ENCODE measurements around the gene HOXC9.

The HOXC9 gene

DNA sequence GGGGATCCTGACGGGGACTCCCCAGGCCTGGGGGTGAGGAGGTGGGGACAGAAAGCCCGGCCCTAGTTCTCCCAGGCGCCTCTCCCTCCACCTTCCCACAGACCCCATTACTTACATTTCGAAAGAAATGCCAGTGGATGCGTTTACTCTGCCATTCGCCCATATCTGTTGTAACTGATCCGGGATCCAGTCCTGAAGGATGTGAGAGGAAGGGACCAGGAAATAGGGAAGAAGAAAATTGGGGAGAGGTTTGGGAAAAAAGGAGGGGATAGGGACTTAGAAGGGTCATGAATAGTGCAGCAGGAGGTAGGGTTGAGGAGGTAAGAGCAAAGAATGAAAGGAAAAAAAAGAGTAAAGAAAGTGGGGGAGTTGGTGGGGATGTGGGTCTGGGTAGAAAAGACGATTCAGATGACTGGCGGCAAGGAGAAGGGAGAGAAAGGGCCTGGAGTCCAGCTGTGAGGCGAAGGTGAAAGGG, 44.1 kb upstream of the HOXC9 start:
- H3K27me3 ChIP-seq (ENCODE audit: insufficient read depth, low read length), result no peaks in the 10 kb centered on the region; the same call in 1 of the 2 replicates
- H3K79me2 ChIP-seq (ENCODE audit: insufficient read depth, low read length), result no peaks in the 10 kb centered on the region
- no peak overlapping the region for H2AFZ ChIP-seq (ENCODE audit: low read length)
- H3F3A ChIP-seq (ENCODE audit: insufficient read depth, low read length), result no peaks in the 10 kb centered on the region
- H3K36me3 ChIP-seq (ENCODE audit: insufficient read depth, low read length), result no peaks in the 10 kb centered on the region
- no peak overlapping the region for H3K27ac ChIP-seq (ENCODE audit: low read depth, low read length, poor library complexity, severe bottlenecking)
- H3K4me1 ChIP-seq (ENCODE audit: insufficient read depth, low read length, severe bottlenecking), result no peaks in the 10 kb centered on the region
- no peak overlapping the region for H3K4me2 ChIP-seq (ENCODE audit: low read length)
- no peaks in the 10 kb centered on the region for H3K9me2 ChIP-seq (ENCODE audit: low read depth, low read length)
- H3K9me3 ChIP-seq (ENCODE audit: low read length), result no peaks in the 10 kb centered on the region
- TF ChIP-seq, protein P1, sequence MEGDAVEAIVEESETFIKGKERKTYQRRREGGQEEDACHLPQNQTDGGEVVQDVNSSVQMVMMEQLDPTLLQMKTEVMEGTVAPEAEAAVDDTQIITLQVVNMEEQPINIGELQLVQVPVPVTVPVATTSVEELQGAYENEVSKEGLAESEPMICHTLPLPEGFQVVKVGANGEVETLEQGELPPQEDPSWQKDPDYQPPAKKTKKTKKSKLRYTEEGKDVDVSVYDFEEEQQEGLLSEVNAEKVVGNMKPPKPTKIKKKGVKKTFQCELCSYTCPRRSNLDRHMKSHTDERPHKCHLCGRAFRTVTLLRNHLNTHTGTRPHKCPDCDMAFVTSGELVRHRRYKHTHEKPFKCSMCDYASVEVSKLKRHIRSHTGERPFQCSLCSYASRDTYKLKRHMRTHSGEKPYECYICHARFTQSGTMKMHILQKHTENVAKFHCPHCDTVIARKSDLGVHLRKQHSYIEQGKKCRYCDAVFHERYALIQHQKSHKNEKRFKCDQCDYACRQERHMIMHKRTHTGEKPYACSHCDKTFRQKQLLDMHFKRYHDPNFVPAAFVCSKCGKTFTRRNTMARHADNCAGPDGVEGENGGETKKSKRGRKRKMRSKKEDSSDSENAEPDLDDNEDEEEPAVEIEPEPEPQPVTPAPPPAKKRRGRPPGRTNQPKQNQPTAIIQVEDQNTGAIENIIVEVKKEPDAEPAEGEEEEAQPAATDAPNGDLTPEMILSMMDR (IDR thresholded peaks at IDR 0.05; ENCODE audit: low read length), result no peak
- no peak for TF ChIP-seq EZH2 (IDR thresholded peaks at IDR 0.05; ENCODE audit: borderline replicate concordance, low read length)
- no peak overlapping the region for H3K9ac ChIP-seq (ENCODE audit: low read length)
- H3K4me3 ChIP-seq (ENCODE audit: low read depth, low read length, poor library complexity, severe bottlenecking), result no peak overlapping the region
- H4K20me1 ChIP-seq (ENCODE audit: insufficient read depth, low read length), result no peaks in the 10 kb centered on the region

DNA sequence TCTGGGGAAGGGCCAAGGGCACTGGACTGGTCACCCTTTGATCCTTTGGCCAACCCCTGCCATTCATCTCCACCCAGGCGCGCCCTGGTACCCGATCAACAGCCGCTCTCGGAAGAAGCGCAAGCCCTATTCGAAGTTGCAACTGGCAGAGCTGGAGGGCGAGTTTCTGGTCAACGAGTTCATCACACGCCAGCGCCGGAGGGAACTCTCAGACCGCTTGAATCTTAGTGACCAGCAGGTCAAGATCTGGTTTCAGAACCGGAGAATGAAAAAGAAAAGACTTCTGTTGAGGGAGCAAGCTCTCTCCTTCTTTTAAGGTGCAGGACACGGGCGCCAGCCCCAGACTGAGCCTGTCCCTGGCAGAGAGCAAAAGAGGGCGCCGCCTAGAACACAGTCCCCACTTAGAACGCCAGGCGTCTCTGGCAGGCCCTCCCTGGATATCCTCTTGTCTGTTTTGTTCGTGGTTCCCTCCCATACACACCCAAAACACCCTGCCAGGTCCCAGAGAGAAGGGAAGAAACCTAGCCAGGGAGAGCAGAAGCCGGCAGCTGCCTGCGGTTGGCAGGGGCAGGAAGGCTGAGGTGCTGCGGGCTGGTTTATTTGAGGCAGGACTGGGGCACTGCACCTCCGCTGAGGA, 43.6 kb upstream of the HOXC9 start:
- Histone ChIP-seq H3K4me1 (ENCODE audit: insufficient read depth, low read length, severe bottlenecking) (no peaks in the 10 kb centered on the region), H4K20me1 (ENCODE audit: insufficient read depth, low read length) (no peaks in the 10 kb centered on the region), H3K36me3 (ENCODE audit: insufficient read depth, low read length) (no peaks in the 10 kb centered on the region), H3K79me2 (ENCODE audit: insufficient read depth, low read length) (no peaks in the 10 kb centered on the region), H3F3A (ENCODE audit: insufficient read depth, low read length) (no peaks in the 10 kb centered on the region), H3K27me3 (ENCODE audit: insufficient read depth, low read length) (no peaks in the 10 kb centered on the region; the same call in 1 of the 2 replicates), H2AFZ (ENCODE audit: low read length) (no peak overlapping the region), H3K4me2 (ENCODE audit: low read length) (no peak overlapping the region), H3K9me2 (ENCODE audit: low read depth, low read length) (no peaks in the 10 kb centered on the region), H3K9me3 (ENCODE audit: low read length) (no peaks in the 10 kb centered on the region), H3K9ac (ENCODE audit: low read length) (no peak overlapping the region), H3K27ac (ENCODE audit: low read depth, low read length, poor library complexity, severe bottlenecking) (no peak overlapping the region), H3K4me3 (ENCODE audit: low read depth, low read length, poor library complexity, severe bottlenecking) (no peak overlapping the region)
- TF ChIP-seq, protein P1 (IDR thresholded peaks at IDR 0.05; ENCODE audit: low read length), result no peak
- TF ChIP-seq EZH2 (IDR thresholded peaks at IDR 0.05; ENCODE audit: borderline replicate concordance, low read length), result no peak

DNA sequence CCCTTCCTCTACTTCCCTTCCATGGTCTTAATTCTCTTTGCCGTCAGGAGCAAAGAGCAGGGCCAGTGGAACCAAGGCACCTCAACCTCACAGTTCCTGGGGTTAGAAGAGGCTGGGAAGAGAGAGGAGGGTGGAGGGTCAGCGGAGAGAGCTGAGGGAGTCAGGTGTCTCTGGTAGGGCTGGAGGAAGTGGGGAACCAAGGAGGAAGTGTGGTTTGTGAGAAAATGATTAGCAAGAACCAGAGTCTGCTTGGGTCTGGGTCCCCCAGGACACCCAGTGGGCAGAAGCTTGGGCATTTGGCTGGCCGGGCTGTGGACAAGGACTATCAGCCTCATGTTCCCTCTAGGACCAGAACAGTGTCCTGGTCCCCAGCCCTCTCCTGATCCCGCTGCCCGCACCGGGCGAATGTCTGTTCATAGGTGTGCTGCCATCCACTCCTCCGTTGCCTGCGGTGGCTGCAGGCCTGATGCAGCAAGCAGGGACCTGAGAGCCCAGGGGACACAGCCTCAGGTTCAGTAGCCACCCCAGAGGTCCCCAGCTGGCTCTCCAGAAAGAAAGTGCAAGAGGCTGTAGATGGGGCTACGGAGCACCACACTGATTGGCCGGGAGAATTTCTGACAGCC, 42.9 kb upstream of the HOXC9 start:
- no peak for TF ChIP-seq EZH2 (IDR thresholded peaks at IDR 0.05; ENCODE audit: borderline replicate concordance, low read length)
- TF ChIP-seq, protein P1 (IDR thresholded peaks at IDR 0.05; ENCODE audit: low read length), result no peak
- Histone ChIP-seq H3K27me3 (ENCODE audit: insufficient read depth, low read length) (no peaks in the 10 kb centered on the region; the same call in 1 of the 2 replicates), H3K9ac (ENCODE audit: low read length) (no peak overlapping the region), H4K20me1 (ENCODE audit: insufficient read depth, low read length) (no peaks in the 10 kb centered on the region), H3K4me1 (ENCODE audit: insufficient read depth, low read length, severe bottlenecking) (no peaks in the 10 kb centered on the region), H3K27ac (ENCODE audit: low read depth, low read length, poor library complexity, severe bottlenecking) (no peak overlapping the region), H3F3A (ENCODE audit: insufficient read depth, low read length) (no peaks in the 10 kb centered on the region), H3K79me2 (ENCODE audit: insufficient read depth, low read length) (no peaks in the 10 kb centered on the region), H3K9me2 (ENCODE audit: low read depth, low read length) (no peaks in the 10 kb centered on the region), H3K4me2 (ENCODE audit: low read length) (no peak overlapping the region), H3K9me3 (ENCODE audit: low read length) (no peaks in the 10 kb centered on the region), H3K4me3 (ENCODE audit: low read depth, low read length, poor library complexity, severe bottlenecking) (no peak overlapping the region), H2AFZ (ENCODE audit: low read length) (no peak overlapping the region), H3K36me3 (ENCODE audit: insufficient read depth, low read length) (no peaks in the 10 kb centered on the region)

Data from OCI-LY1 (cell line).